IMR-90 (cell line): ENCODE data around the gene SPTB. TPM values are rescaled to one million over a fixed set of nuclear protein-coding genes. Genes with fewer than 3 reads are reported as not detected.

Source experiments
- ATAC-seq: fragments of 200-7000 bp; cut with Tn5 transposase; 2 replicates; pipeline ENCODE4 v1.9.1; 2020; ENCODE audit warnings: low read depth, mild to moderate bottlenecking, moderate library complexity
- BruUV-seq: library from RNA; stranded (reverse); fragments of 400-500 nt; replicated peaks from 2 replicates; lab custom pipeline; 2021; lab: Mats Ljungman, UMichigan
- CTCF ChIA-PET: fragments of 300-600 bp; formaldehyde crosslinking; extraction: SDS; loops from one replicate; lab custom pipeline; 2021; ENCODE audit warnings: antibody characterized with exemption; lab: Yijun Ruan, JAX
- POLR2A ChIA-PET: fragments of 300-600 bp; sonication (Branson Sonifier 250); formaldehyde crosslinking; loops from one replicate; lab custom pipeline; 2022; ENCODE audit warnings: antibody characterized with exemption; ENCODE audit not compliant: unreplicated experiment; lab: Charles Lee
- DNase-seq: peaks from one replicate; pipeline ENCODE4 v3.0.0; 2013
- H2AFZ ChIP-seq: replicated peaks from 2 replicates; pipeline ENCODE3; 2013; ENCODE audit warnings: low read length, mild to moderate bottlenecking; ENCODE audit not compliant: poor library complexity
- H2AK5ac ChIP-seq: 2 replicates; pipeline ENCODE4 v1.6.1; 2013; ENCODE audit warnings: low read depth, low read length, inconsistent platforms
- H2AK9ac ChIP-seq: replicated peaks from 2 replicates; pipeline ENCODE3; 2013; ENCODE audit warnings: mild to moderate bottlenecking, low read depth, low read length, moderate library complexity; ENCODE audit not compliant: poor library complexity
- H2BK120ac ChIP-seq: 2 replicates; pipeline ENCODE4 v1.6.1; 2013; ENCODE audit warnings: low read depth, low read length, inconsistent platforms
- H2BK15ac ChIP-seq: 3 replicates; pipeline ENCODE4 v1.6.1; 2013; ENCODE audit warnings: low read depth, low read length, inconsistent platforms
- H2BK20ac ChIP-seq: 2 replicates; pipeline ENCODE4 v1.6.1; 2013; ENCODE audit warnings: low read depth, mild to moderate bottlenecking, inconsistent platforms, low read length, moderate library complexity
- H2BK5ac ChIP-seq: 2 replicates; pipeline ENCODE4 v1.6.1; 2013; ENCODE audit warnings: mild to moderate bottlenecking, low read depth, low read length, inconsistent platforms; ENCODE audit not compliant: poor library complexity, severe bottlenecking
- H3K14ac ChIP-seq: replicated peaks from 2 replicates; pipeline ENCODE4 v1.6.1; 2013; ENCODE audit warnings: low read depth, low read length, inconsistent platforms
- H3K18ac ChIP-seq: 2 replicates; pipeline ENCODE4 v1.6.1; 2013; ENCODE audit warnings: low read depth, low read length, control low read depth
- H3K23ac ChIP-seq: 2 replicates; pipeline ENCODE4 v1.6.1; 2013; ENCODE audit warnings: low read depth, low read length, inconsistent platforms
- H3K27ac ChIP-seq: 2 replicates; pipeline ENCODE4 v1.5.1; 2013; ENCODE audit warnings: mild to moderate bottlenecking, control low read depth, low read length; ENCODE audit not compliant: insufficient read depth
- H3K27me3 ChIP-seq: 2 replicates; pipeline ENCODE4 v1.6.1; 2013; ENCODE audit warnings: low read length; ENCODE audit not compliant: control insufficient read depth, insufficient read depth
- H3K36me3 ChIP-seq: 2 replicates; pipeline ENCODE4 v1.6.1; 2013; ENCODE audit warnings: low read length, mixed read lengths; ENCODE audit not compliant: control insufficient read depth, insufficient read depth
- H3K4ac ChIP-seq: 2 replicates; pipeline ENCODE4 v1.6.1; 2013; ENCODE audit warnings: low read depth, low read length, inconsistent platforms
- H3K4me1 ChIP-seq: 2 replicates; pipeline ENCODE4 v1.6.1; 2013; ENCODE audit warnings: low read length, mixed read lengths; ENCODE audit not compliant: control insufficient read depth, insufficient read depth
- H3K4me2 ChIP-seq: 2 replicates; pipeline ENCODE4 v1.6.1; 2013; ENCODE audit warnings: low read depth, mild to moderate bottlenecking, control low read depth, low read length, moderate library complexity
- H3K4me3 ChIP-seq: 2 replicates; pipeline ENCODE4 v1.5.1; 2013; ENCODE audit warnings: low read depth, mild to moderate bottlenecking, control low read depth, low read length, moderate library complexity; ENCODE audit not compliant: insufficient read depth
- H3K56ac ChIP-seq: 2 replicates; pipeline ENCODE4 v1.6.1; 2013; ENCODE audit warnings: low read length, inconsistent platforms; ENCODE audit not compliant: insufficient read depth; ENCODE audit errors: extremely low read depth
- H3K79me1 ChIP-seq, 2 experiments: 2 replicates each; pipeline ENCODE4 v1.6.1; 2013; ENCODE audit warnings: low read length in 2 of 2, inconsistent platforms in 1 of 2, low read depth in 1 of 2
- H3K9ac ChIP-seq: 2 replicates; pipeline ENCODE4 v1.6.1; 2013; ENCODE audit warnings: low read depth, low read length, control low read depth
- H3K9me1 ChIP-seq: 2 replicates; pipeline ENCODE4 v1.6.1; 2013; ENCODE audit warnings: low read length, inconsistent platforms; ENCODE audit not compliant: insufficient read depth
- H3K9me3 ChIP-seq: 2 replicates; pipeline ENCODE4 v1.6.1; 2013; ENCODE audit warnings: low read length; ENCODE audit not compliant: control insufficient read depth, insufficient read depth
- H4K20me1 ChIP-seq: 2 replicates; pipeline ENCODE4 v1.6.1; 2013; ENCODE audit warnings: low read length, inconsistent platforms; ENCODE audit not compliant: insufficient read depth
- H4K5ac ChIP-seq: 2 replicates; pipeline ENCODE4 v1.6.1; 2013; ENCODE audit warnings: mild to moderate bottlenecking, low read depth, low read length, control low read depth
- H4K8ac ChIP-seq, 2 experiments: 2 replicates each; pipeline ENCODE4 v1.6.1; 2013; ENCODE audit warnings: low read depth in 2 of 2, low read length in 2 of 2, control low read depth in 1 of 2, inconsistent platforms in 1 of 2
- H4K91ac ChIP-seq: 2 replicates; pipeline ENCODE4 v1.6.1; 2013; ENCODE audit warnings: low read depth, low read length, inconsistent platforms; ENCODE audit not compliant: insufficient read depth
- BHLHE40 ChIP-seq: fragments of 150-350 bp; IDR thresholded peaks from 2 replicates; pipeline ENCODE4 v1.6.1; 2016; ENCODE audit warnings: mild to moderate bottlenecking, low read depth, low read length
- CEBPB ChIP-seq: IDR thresholded peaks from 2 replicates; pipeline ENCODE4 v1.6.1; 2012; ENCODE audit warnings: low read depth, low read length, improper control_type of control experiment
- CHD1 ChIP-seq: IDR thresholded peaks from 2 replicates; pipeline ENCODE4 v1.6.1; 2012; ENCODE audit warnings: low read depth, low read length, improper control_type of control experiment
- FOS ChIP-seq: fragments of 150-350 bp; IDR thresholded peaks from 2 replicates; pipeline ENCODE4 v1.6.1; 2016; ENCODE audit warnings: low read depth, low read length
- MAFK ChIP-seq: IDR thresholded peaks from 2 replicates; pipeline ENCODE4 v1.6.1; 2012; ENCODE audit warnings: low read depth, low read length, improper control_type of control experiment
- MXI1 ChIP-seq: IDR thresholded peaks from 2 replicates; pipeline ENCODE4 v1.6.1; 2012; ENCODE audit warnings: low read depth, mild to moderate bottlenecking, low read length, moderate library complexity, borderline replicate concordance
- NFE2L2 ChIP-seq: fragments of 150-350 bp; IDR thresholded peaks from 2 replicates; pipeline ENCODE4 v1.6.1; 2016; ENCODE audit warnings: low read depth, mild to moderate bottlenecking, low read length
- POLR2A ChIP-seq: IDR thresholded peaks from 2 replicates; pipeline ENCODE4 v1.6.1; 2012; ENCODE audit warnings: mild to moderate bottlenecking, low read depth, low read length
- RAD21 ChIP-seq: IDR thresholded peaks from 2 replicates; pipeline ENCODE4 v1.6.1; 2012; ENCODE audit warnings: low read length, improper control_type of control experiment
- RCOR1 ChIP-seq: IDR thresholded peaks from 2 replicates; pipeline ENCODE4 v1.6.1; 2012; ENCODE audit warnings: mild to moderate bottlenecking, low read length, improper control_type of control experiment; ENCODE audit not compliant: insufficient replicate concordance
- SMC3 ChIP-seq: fragments of 150-350 bp; IDR thresholded peaks from 2 replicates; pipeline ENCODE4 v1.6.1; 2016; ENCODE audit warnings: low read depth, mild to moderate bottlenecking, antibody characterized with exemption, low read length, moderate library complexity
- WGBS, 2 experiments: methylation state at CpG; one replicate each; pipeline versions ENCODE4 v1.1.5 to v1.1.7; 2013; ENCODE audit warnings: missing lambda C conversion rate in 2 of 2; ENCODE audit not compliant: insufficient read length in 1 of 2; ENCODE audit errors: extremely low coverage in 2 of 2; 5-methylcytosine and 5-hydroxymethylcytosine counted together
- dilution Hi-C: fragments of 300-500 bp; cut with HindIII; formaldehyde crosslinking; loops from one replicate; pipeline ENCODE4 v1.14.3; 2018; ENCODE audit warnings: low sequenced_read_pairs; ENCODE audit not compliant: unreplicated experiment
- in situ Hi-C: fragments of 300-500 bp; cut with MboI; formaldehyde crosslinking; loops from 3 replicates; pipeline ENCODE4 v1.14.3; 2019; ENCODE audit warnings: low sequenced_read_pairs, inconsistent platforms, mixed read lengths
- intact Hi-C: fragments of 100-400 bp; cut with micrococcal nuclease; formaldehyde crosslinking; loops from 2 replicates; pipeline ENCODE4 v1.10.0; 2022
- polyA plus RNA-seq, 3 experiments: library from polyadenylated mRNA; depleted of rRNA; stranded (reverse); fragments of >200 nt; gene quantifications; 2 replicates each; pipeline ENCODE4 v1.2.3, GENCODE V29; 2012; ENCODE audit warnings: low replicate concordance in 1 of 3
- total RNA-seq: library from RNA; depleted of rRNA; stranded (reverse); fragments of >200 nt; gene quantifications from 2 replicates; pipeline ENCODE4 v1.2.3, GENCODE V29; 2012
- TF ChIP-seq, protein P1 (sequence below): fragments of 150-350 bp; IDR thresholded peaks from 2 replicates; pipeline ENCODE4 v1.6.1; 2016; ENCODE audit warnings: low read depth, mild to moderate bottlenecking, low read length, moderate library complexity, borderline replicate concordance
- TF ChIP-seq, protein P2 (sequence below): conservative IDR thresholded peaks from 2 replicates; pipeline ENCODE4 v1.5.1; 2012; ENCODE audit warnings: mild to moderate bottlenecking, low read depth, low read length, improper control_type of control experiment
- TF ChIP-seq, protein P3 (sequence below): fragments of 150-350 bp; IDR thresholded peaks from 2 replicates; pipeline ENCODE4 v1.6.1; 2017; ENCODE audit warnings: mild to moderate bottlenecking, antibody characterized with exemption, low read length, low read depth

Gene SPTB
- total and polyA plus RNA-seq, 2 of the 4 experiments (the other 2 are of a cell fraction), result under 0.01 to 0.07 TPM

DNA sequence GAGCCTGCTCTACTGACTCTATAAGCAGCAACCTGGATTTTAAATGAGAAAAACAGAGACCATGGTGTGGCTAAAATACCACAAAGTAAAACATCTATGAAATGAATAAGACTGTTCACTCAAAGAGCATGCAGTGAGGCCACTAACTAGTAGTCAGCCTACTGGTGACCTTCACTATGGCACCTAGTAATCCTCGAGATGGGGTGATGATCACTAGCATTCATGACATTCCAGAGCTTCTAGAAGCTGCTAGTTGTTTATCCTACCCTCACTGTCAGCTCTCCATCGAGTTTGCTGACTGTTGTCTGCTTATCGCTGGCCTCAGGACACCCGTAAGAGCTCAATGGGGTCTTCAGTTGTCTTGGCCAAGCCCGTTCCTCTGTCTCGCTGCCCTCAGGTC, 13.7 kb downstream of the SPTB start:
- Histone ChIP-seq H2BK5ac (no peak overlapping the region), H4K8ac (no peak overlapping the region), H2AK5ac (no peak overlapping the region), H3K4ac (no peak overlapping the region), H3K56ac (no peak overlapping the region), H2BK120ac (no peak overlapping the region), H3K36me3 (no peaks in the 10 kb centered on the region), H3K9me3 (no peaks in the 10 kb centered on the region), H4K91ac (no peak overlapping the region), H3K4me2 (no peak overlapping the region), H3K9me1 (no peaks in the 10 kb centered on the region), H4K20me1 (no peaks in the 10 kb centered on the region), H3K23ac (no peak overlapping the region), H3K4me3 (no peak overlapping the region), H3K18ac (no peak overlapping the region), H2BK15ac (no peak overlapping the region), H3K27me3 (peaks cover 67% of the 10 kb centered on the region), H2AK9ac (no peak overlapping the region), H2AFZ (no peak overlapping the region), H3K79me1 (no peaks in the 10 kb centered on the region), H2BK20ac (no peak overlapping the region), H3K27ac (no peak overlapping the region), H3K9ac (no peak overlapping the region), H3K4me1 (no peaks in the 10 kb centered on the region), H3K14ac (no peak overlapping the region), H4K5ac (no peak overlapping the region)
- POLR2A ChIA-PET, result no interaction called here
- intact Hi-C loops, result no loop called here
- BruUV-seq, result no TSS peak
- DNase-seq (no peak), ATAC-seq (no peak)
- WGBS, 2 experiments, result 54% methylated on average over 5 of the region's 6 CpGs; no CpG with 5 or more reads in 1 of the 2 experiments
- TF ChIP-seq, protein P1, sequence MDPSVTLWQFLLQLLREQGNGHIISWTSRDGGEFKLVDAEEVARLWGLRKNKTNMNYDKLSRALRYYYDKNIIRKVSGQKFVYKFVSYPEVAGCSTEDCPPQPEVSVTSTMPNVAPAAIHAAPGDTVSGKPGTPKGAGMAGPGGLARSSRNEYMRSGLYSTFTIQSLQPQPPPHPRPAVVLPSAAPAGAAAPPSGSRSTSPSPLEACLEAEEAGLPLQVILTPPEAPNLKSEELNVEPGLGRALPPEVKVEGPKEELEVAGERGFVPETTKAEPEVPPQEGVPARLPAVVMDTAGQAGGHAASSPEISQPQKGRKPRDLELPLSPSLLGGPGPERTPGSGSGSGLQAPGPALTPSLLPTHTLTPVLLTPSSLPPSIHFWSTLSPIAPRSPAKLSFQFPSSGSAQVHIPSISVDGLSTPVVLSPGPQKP, result no peak
- TF ChIP-seq, protein P2, sequence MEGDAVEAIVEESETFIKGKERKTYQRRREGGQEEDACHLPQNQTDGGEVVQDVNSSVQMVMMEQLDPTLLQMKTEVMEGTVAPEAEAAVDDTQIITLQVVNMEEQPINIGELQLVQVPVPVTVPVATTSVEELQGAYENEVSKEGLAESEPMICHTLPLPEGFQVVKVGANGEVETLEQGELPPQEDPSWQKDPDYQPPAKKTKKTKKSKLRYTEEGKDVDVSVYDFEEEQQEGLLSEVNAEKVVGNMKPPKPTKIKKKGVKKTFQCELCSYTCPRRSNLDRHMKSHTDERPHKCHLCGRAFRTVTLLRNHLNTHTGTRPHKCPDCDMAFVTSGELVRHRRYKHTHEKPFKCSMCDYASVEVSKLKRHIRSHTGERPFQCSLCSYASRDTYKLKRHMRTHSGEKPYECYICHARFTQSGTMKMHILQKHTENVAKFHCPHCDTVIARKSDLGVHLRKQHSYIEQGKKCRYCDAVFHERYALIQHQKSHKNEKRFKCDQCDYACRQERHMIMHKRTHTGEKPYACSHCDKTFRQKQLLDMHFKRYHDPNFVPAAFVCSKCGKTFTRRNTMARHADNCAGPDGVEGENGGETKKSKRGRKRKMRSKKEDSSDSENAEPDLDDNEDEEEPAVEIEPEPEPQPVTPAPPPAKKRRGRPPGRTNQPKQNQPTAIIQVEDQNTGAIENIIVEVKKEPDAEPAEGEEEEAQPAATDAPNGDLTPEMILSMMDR, result no peak
- no peak for TF ChIP-seq BHLHE40
- TF ChIP-seq RCOR1, result no peak
- no peak for TF ChIP-seq POLR2A
- no peak for TF ChIP-seq NFE2L2
- no peak for TF ChIP-seq FOS
- TF ChIP-seq, protein P3, sequence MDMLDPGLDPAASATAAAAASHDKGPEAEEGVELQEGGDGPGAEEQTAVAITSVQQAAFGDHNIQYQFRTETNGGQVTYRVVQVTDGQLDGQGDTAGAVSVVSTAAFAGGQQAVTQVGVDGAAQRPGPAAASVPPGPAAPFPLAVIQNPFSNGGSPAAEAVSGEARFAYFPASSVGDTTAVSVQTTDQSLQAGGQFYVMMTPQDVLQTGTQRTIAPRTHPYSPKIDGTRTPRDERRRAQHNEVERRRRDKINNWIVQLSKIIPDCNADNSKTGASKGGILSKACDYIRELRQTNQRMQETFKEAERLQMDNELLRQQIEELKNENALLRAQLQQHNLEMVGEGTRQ, result no peak
- TF ChIP-seq CHD1, result no peak
- no peak for TF ChIP-seq MAFK
- no peak for TF ChIP-seq MXI1
- no peak for TF ChIP-seq RAD21
- no peak for TF ChIP-seq CEBPB
- no peak for TF ChIP-seq SMC3
- in situ Hi-C loops, result no loop called here
- dilution Hi-C loops, result no loop called here
- CTCF ChIA-PET, result interaction anchor here (0.7 kb wide), 1 partner anchor 45 kb away, joined by 3 read pairs; no protein-coding TSS in a partner anchor
